ENCODE measurements around the gene OGFOD2.

OGFOD2 gene

GRCh38 chr12:122956035-122956434, 19.0 kb upstream of the OGFOD2 start:
- ATAC-seq, result no peak
- TF ChIP-seq OSR1 (CRISPR knock-in tag; IDR thresholded peaks at IDR 0.05) (no peak), ARNTL (CRISPR knock-in tag; IDR thresholded peaks at IDR 0.05; ENCODE audit: borderline replicate concordance, low read depth) (no peak), ZFP30 (CRISPR knock-in tag; IDR thresholded peaks at IDR 0.05) (no peak), TCF4 (CRISPR knock-in tag; IDR thresholded peaks at IDR 0.05; ENCODE audit: borderline replicate concordance) (no peak), BACH2 (CRISPR knock-in tag; IDR thresholded peaks at IDR 0.05; ENCODE audit: borderline replicate concordance) (no peak), PPARA (CRISPR knock-in tag; IDR thresholded peaks at IDR 0.05; ENCODE audit: borderline replicate concordance) (no peak), CREB5 (CRISPR knock-in tag; IDR thresholded peaks at IDR 0.05; ENCODE audit: low read depth) (no peak)

GRCh38 chr12:122958198-122958888, 16.7 kb upstream of the OGFOD2 start:
- ATAC-seq, result no peak
- TF ChIP-seq TSHZ2 (CRISPR knock-in tag; IDR thresholded peaks at IDR 0.05) (no peak), ARNTL (CRISPR knock-in tag; IDR thresholded peaks at IDR 0.05; ENCODE audit: borderline replicate concordance, low read depth) (no peak), TCF4 (CRISPR knock-in tag; IDR thresholded peaks at IDR 0.05; ENCODE audit: borderline replicate concordance) (no peak)

- no peak for TF ChIP-seq CSDC2 (CRISPR knock-in tag; IDR thresholded peaks at IDR 0.05)
- no peak for TF ChIP-seq PPARA (CRISPR knock-in tag; IDR thresholded peaks at IDR 0.05; ENCODE audit: borderline replicate concordance)
- no peak for TF ChIP-seq RARB (CRISPR knock-in tag; IDR thresholded peaks at IDR 0.05)
- TF ChIP-seq ZFP30 (CRISPR knock-in tag; IDR thresholded peaks at IDR 0.05), result no peak
- no peak for TF ChIP-seq TCF4 (CRISPR knock-in tag; IDR thresholded peaks at IDR 0.05; ENCODE audit: borderline replicate concordance)
- no peak for TF ChIP-seq BACH2 (CRISPR knock-in tag; IDR thresholded peaks at IDR 0.05; ENCODE audit: borderline replicate concordance)
- no peak for TF ChIP-seq CSRNP3 (CRISPR knock-in tag; IDR thresholded peaks at IDR 0.05)
- TF ChIP-seq PATZ1 (CRISPR knock-in tag; IDR thresholded peaks at IDR 0.05; ENCODE audit: borderline replicate concordance), result no peak
- TF ChIP-seq SNAI2 (CRISPR knock-in tag; IDR thresholded peaks at IDR 0.05), result no peak
- no peak for TF ChIP-seq TOX (CRISPR knock-in tag; IDR thresholded peaks at IDR 0.05; ENCODE audit: borderline replicate concordance)
- TF ChIP-seq ZNF70 (CRISPR knock-in tag; IDR thresholded peaks at IDR 0.05), result no peak
- ATAC-seq, result no peak
These were observed 15.4 kb upstream of the OGFOD2 start for GRCh38 chr12:122959566-122960192.

- ATAC-seq, result no peak
- TF ChIP-seq PPARA (CRISPR knock-in tag; IDR thresholded peaks at IDR 0.05; ENCODE audit: borderline replicate concordance) (no peak), TCF4 (CRISPR knock-in tag; IDR thresholded peaks at IDR 0.05; ENCODE audit: borderline replicate concordance) (no peak), CREB5 (CRISPR knock-in tag; IDR thresholded peaks at IDR 0.05; ENCODE audit: low read depth) (no peak), PATZ1 (CRISPR knock-in tag; IDR thresholded peaks at IDR 0.05; ENCODE audit: borderline replicate concordance) (no peak), POU6F1 (CRISPR knock-in tag; IDR thresholded peaks at IDR 0.05; ENCODE audit: borderline replicate concordance, low read depth) (no peak), ZC3H10 (CRISPR knock-in tag; IDR thresholded peaks at IDR 0.05) (no peak), OSR1 (CRISPR knock-in tag; IDR thresholded peaks at IDR 0.05) (no peak), ZNF8 (CRISPR knock-in tag; IDR thresholded peaks at IDR 0.05) (no peak), ZNF70 (CRISPR knock-in tag; IDR thresholded peaks at IDR 0.05) (no peak), ISL1 (CRISPR knock-in tag; IDR thresholded peaks at IDR 0.05) (no peak), CSDC2 (CRISPR knock-in tag; IDR thresholded peaks at IDR 0.05) (no peak), RARB (CRISPR knock-in tag; IDR thresholded peaks at IDR 0.05) (no peak), GLIS3 (CRISPR knock-in tag; IDR thresholded peaks at IDR 0.05) (no peak)
These were observed 14.9 kb upstream of the OGFOD2 start for GRCh38 chr12:122960193-122960569.
